Mucosa of descending colon (tissue), 3 donors: Measurements from ENCODE around the gene ZNF490. TPM values are rescaled to one million over a fixed set of nuclear protein-coding genes. Genes with fewer than 3 reads are reported as not detected.
A peak's percentile ranks its signal among the peaks of the same experiment; 100 is the strongest.
"Not testable (repeated sequence)": the region's sequence is repeated elsewhere in the genome, so short reads cannot be mapped to it uniquely, and the experiment has no call there.

ENCODE experiments used
- ATAC-seq: fragments of 200-7000 bp; cut with Tn5 transposase; one replicate; pipeline ENCODE4 v1.9.1; 2020; ENCODE audit warnings: mild to moderate bottlenecking, moderate library complexity
- DNase-seq, 3 donors: peaks; one replicate each; pipeline ENCODE4 v3.0.0-alpha.2; 2020
- H3K36me3 ChIP-seq: fragments of 200-600 bp; one replicate; pipeline ENCODE4 v1.8.0; 2021; ENCODE audit warnings: low read depth, mild to moderate bottlenecking
- H3K4me1 ChIP-seq: fragments of 200-600 bp; one replicate; pipeline ENCODE4 v1.8.0; 2021; ENCODE audit warnings: low read depth, mild to moderate bottlenecking
- H3K4me3 ChIP-seq: fragments of 200-600 bp; one replicate; pipeline ENCODE4 v1.8.0; 2021; ENCODE audit warnings: mild to moderate bottlenecking
- H3K9me3 ChIP-seq: fragments of 200-600 bp; one replicate; pipeline ENCODE4 v1.8.0; 2021; ENCODE audit warnings: mild to moderate bottlenecking
- CTCF ChIP-seq: fragments of 200-600 bp; IDR thresholded peaks from one replicate; pipeline ENCODE4 v1.8.0; 2022; ENCODE audit warnings: antibody characterized with exemption, mild to moderate bottlenecking
- intact Hi-C, 2 donors: fragments of 100-400 bp; cut with DNase I in 1 of 2; cut with micrococcal nuclease in 1 of 2; formaldehyde crosslinking; loops; one replicate each; pipeline versions ENCODE4 v1.11.0 to v1.11.1; 2022; cut with DNase I, micrococcal nuclease
- total RNA-seq, 3 donors: library from RNA; stranded (reverse); fragmentation: NEBNext Ultra II Directional in 2 of 3; extraction: Animal tissue kit (Norgen Biotek cat#: 25700) in 2 of 3; gene quantifications; one replicate each; pipeline versions ENCODE4 v1.2.1 to v1.2.4, GENCODE V29; 2021 to 2023
- donor health status: DM: no; HTN: no; CAD: no; lungs with moderate emphysema.
- donor health status: DM: no; HTN: no; CAD: no.
- donor health status: DM: no; HTN: yes; CAD: no.

ZNF490 gene
- total RNA-seq, 3 donors from 2014 or later: 8.6 to 11.3 (median 8.8) TPM

- intact Hi-C loops: loop anchor here in 1 of 2 donors (10.0 kb wide), 1 partner anchor 101 kb away; no protein-coding TSS in a partner anchor
- TF ChIP-seq CTCF: no peak
- peaks cover 3% of the 10 kb centered on the region for H3K9me3 ChIP-seq
- DNase-seq: peak in 1 of 3 donors; percentile 8
- H3K4me1 ChIP-seq: no peaks in the 10 kb centered on the region
- no peak overlapping the region for H3K4me3 ChIP-seq
- peak; percentile 56 for ATAC-seq
- H3K36me3 ChIP-seq: no peaks in the 10 kb centered on the region
Observed at GRCh38 chr19:12574036-12574435, 36.6 kb downstream of the ZNF490 start.

DNA sequence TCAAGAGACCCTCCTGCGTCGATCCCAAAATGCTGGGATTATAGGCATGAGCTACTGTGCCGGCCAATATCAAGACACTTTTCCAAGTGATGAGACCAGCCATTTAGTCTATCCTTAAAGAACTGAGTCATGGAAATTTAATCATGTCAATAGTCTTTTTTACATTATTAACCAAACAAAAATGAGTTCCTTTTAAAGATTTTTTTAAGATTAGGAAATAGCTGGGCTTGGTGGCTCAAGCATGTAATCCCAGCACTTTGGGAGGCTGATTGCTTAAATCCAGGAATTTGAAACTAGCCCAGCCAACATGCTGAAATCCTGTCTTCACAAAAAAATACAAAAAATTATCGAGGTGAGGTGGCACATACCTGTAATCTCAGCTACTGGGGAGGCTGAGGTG, 42.7 kb downstream of the ZNF490 start:
- H3K36me3 ChIP-seq: no peaks in the 10 kb centered on the region
- TF ChIP-seq CTCF: no peak
- no peaks in the 10 kb centered on the region for H3K4me1 ChIP-seq
- DNase-seq (no peak), ATAC-seq (no peak)
- intact Hi-C loops: no loop called here
- H3K4me3 ChIP-seq: no peak overlapping the region
- no peaks in the 10 kb centered on the region for H3K9me3 ChIP-seq

DNA sequence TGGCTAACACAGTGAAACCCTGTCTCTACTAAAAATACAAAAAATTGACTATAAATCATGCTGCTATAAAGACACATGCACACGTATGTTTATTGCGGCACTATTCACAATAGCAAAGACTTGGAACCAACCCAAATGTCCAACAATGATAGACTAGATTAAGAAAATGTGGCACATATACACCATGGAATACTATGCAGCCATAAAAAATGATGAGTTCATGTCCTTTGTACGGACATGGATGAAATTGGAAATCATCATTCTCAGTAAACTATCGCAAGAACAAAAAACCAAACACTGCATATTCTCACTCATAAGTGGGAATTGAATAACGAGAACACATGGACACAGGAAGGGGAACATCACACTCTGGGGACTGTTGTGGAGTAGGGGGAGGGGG, 44.2 kb downstream of the ZNF490 start:
- intact Hi-C loops: not testable (repeated sequence)

DNA sequence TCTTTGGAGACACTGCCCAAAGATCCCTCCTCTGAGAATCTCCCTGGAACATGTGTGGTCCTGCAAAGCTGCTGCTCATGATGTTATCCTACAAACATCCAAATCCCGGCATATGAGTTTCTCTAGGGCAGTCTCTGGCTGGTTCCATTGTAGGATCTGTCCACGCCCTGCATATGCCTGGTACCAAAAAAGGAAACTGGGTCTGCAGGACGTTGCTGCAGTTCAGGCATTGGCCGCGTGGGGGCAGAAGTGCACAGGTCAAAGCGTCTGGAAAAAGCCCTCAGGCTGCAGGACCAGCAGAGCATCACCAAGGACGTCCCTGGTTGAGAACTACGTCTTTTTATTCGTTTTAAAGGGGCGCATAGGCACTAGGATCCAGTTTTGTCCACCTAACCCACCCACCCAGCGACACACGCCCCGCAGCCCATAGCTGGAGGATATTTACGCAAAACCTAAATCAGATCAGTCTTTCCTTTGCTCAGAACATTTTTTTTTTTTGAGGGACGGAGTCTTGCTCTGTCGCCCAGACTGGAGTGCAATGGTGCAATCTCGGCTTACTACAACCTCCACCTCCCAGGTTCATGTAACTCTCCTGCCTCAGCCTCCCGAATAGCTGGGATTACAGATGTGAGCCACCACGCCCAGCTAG, 46.5 kb downstream of the ZNF490 start:
- Histone ChIP-seq H3K4me1 (no peaks in the 10 kb centered on the region), H3K4me3 (no peak overlapping the region), H3K36me3 (no peaks in the 10 kb centered on the region), H3K9me3 (no peaks in the 10 kb centered on the region)
- DNase-seq (peak; percentile 85 to 97 (median 95)), ATAC-seq (peak; percentile 100)
- intact Hi-C loops: no loop called here
- peak; percentile 96 for TF ChIP-seq CTCF

More for the DNA sequence above, 44.2 kb downstream of the ZNF490 start:
- not testable (repeated sequence) for H3K4me3 ChIP-seq, H3K9me3 ChIP-seq, H3K4me1 ChIP-seq, ATAC-seq, H3K36me3 ChIP-seq, DNase-seq

DNA sequence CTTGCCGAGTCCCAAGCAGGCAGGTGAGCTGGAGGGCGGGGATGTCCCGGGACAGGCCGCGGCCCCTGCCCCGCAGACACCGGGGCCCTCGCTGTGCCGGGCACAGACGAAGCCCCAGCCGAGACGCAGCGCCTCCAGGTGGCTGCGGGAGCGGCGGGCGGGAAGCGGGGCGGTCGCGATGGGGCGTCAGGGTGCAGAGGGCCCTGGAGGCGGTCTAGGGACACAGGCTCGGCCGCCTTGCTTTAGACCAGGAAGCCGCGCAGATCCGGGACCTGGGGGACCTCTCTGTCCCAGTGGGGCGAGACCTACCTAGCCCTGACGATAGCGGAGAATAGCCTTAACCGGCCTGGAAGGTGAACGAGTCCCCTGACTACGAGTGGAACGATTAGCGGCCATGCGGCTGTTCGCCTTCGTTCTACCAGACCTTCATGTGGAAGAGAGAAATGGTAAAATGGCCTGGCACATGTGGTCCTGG, 55.1 kb downstream of the ZNF490 start:
- H3K9me3 ChIP-seq: no peaks in the 10 kb centered on the region
- TF ChIP-seq CTCF: no peak
- H3K4me3 ChIP-seq: no peak overlapping the region
- H3K36me3 ChIP-seq: no peaks in the 10 kb centered on the region
- intact Hi-C loops: no loop called here
- ATAC-seq (no peak), DNase-seq (no peak)
- peaks cover 6% of the 10 kb centered on the region for H3K4me1 ChIP-seq

- no peaks in the 10 kb centered on the region for H3K36me3 ChIP-seq
- ATAC-seq (peak; percentile 96), DNase-seq (peak; percentile 92 to 97 (median 96))
- intact Hi-C loops: no loop called here
- peak within 1 kb of the TSS; percentile 96 for H3K4me3 ChIP-seq
- no peak for TF ChIP-seq CTCF
- no peaks in the 10 kb centered on the region for H3K9me3 ChIP-seq
- peaks cover 12% of the 10 kb centered on the region for H3K4me1 ChIP-seq
Observed at GRCh38 chr19:12551060-12551832, 59.4 kb downstream of the ZNF490 start, which contains the start of gene ZNF564. TSS of gene ZNF564 (minus strand) at chr19:12551482. CDS start at chr19:12551332, 150 bp downstream.
